ENCODE measurements around the gene MYH9. TPM values are rescaled to one million over a fixed set of nuclear protein-coding genes. Genes with fewer than 3 reads are reported as not detected.
"Not testable (repeated sequence)": the region's sequence is repeated elsewhere in the genome, so short reads cannot be mapped to it uniquely, and the experiment has no call there.

The MYH9 gene
- total RNA-seq, 1 donor from 2014 or later: 282 TPM

DNA sequence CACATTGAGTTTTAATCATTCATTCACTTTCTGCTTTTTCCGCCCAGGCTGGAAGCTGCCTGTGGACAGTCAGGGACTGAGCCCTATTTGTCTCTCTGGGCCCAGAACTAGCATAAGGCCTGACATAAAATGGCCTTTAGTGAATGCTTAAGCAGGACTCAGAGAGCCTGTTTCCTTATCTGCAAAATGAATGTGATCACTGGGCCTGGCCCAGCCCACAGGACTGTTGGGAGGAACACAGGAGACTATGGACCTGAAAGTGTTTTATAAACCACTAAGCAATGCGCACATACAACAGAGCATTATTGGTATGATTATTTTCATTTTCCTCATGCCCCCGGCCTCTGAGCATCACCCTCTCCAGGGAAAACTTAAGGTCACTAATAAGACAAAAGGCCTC is 3.9 kb upstream of the MYH9 start:
- intact Hi-C loops (cut with DNase I): no loop called here
- DNase-seq (ENCODE audit: low spot score): no peak

DNA sequence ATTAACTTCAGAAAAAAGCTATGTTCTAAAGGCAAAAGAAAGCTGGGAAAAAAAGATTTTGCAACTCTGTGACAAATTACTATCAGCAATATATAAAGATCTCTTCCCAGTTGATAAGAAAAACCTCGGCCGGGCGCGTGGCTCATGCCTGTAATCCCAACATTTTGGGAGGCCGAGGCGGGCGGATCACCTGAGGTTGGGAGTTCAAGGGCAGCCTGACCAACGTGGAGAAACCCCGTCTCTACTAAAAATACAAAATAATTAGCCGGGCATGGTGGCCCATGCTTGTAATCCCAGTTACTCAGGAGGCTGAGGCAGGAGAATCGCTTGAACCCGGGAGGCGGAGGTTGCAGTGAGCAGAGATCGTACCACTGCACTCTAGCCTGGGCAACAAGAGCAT is 1.4 kb upstream of the MYH9 start:
- not testable (repeated sequence) for DNase-seq (ENCODE audit: low spot score)
- intact Hi-C loops (cut with DNase I): loop anchor here (2.0 to 10.0 kb wide), 2 partner anchors 62 to 806 kb away; no protein-coding TSS in a partner anchor

DNA sequence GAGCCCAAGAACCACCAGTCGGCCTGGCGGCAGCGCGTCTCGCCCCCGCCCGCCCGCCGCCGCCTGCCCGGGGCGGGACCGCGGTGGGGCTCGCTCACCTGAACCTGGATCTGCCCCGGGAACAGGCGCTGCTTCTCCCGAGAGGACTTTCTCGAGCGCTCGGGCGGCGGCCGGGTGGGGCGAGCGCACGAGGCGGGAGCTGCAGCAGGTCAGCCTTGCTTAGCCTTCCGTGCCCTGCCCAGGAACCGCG is 133 bp downstream of the MYH9 start:
- intact Hi-C loops (cut with DNase I): loop anchor here (2.0 to 10.0 kb wide), 4 partner anchors 55 to 807 kb away; no protein-coding TSS in a partner anchor
- DNase-seq (ENCODE audit: low spot score): no peak

DNA sequence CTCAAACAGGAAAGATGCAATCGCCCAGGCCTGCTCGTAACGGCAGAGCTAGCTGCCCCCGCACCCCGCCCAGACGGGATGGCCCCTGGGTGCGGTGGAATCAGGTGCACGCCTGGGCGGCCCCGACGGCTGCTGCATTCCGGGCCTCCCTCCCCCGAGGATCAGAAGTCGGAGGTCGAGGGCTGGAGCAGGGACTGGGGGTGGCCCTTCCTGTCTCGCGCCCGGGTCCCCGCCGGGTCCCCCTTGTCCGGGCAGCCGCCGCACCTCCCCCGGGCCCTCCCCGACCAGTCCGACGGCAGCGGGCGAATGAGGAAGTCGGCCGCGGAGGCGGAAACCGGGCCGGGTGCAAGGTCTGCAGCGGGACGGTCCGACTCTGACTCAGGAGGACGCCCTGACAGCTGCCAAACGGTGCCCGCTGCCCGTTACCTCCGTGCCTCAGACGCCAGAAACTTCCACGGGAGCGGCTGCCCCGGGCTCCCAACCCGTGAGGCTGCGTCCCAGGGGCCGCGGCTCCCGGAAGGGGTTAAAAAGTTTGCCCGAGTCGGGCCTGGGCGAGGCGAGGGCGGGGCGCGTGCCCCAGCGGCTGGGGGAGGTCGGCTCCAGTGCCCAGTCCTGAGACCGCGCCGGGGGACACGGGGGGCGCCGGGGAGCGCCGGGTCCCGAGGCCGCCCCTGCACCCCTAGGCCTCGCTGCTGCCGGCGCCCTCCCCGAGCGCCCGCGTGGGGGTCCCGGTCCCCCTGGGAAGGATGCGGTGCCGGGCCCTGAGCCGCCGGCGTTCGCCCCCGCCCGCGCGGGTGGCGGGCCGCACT is 663 bp downstream of the MYH9 start:
- peak; percentile 94 for DNase-seq (ENCODE audit: low spot score)

DNA sequence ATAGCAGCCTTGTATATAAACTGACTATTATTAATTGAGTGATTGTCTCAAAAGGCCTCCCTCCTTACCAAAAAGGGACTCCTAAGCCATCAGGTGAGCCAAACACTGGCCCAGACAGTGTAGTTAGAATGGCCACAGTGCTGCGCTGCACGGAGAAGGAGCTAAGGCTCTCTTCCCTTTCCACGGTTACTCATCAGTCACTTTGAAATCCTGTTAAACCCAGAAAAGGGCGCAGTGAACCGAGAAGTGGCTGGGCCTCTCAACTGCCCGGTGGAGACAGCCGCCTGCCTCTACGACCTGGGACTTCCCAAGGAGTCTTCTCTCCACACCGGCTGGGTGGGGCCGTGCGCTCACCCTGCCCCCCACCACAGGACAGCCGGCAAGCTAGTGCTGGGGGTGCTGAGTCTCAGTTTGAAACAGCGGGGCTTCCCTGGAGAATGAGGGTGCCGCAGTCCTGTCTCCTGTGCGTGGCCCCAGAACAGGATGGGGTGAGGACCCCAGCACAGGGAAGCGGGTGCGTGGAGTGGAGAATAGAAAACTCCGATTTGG is 1.3 kb downstream of the MYH9 start:
- DNase-seq (ENCODE audit: low spot score): peak; percentile 84
- intact Hi-C loops (cut with DNase I): loop anchor here (2.0 to 10.0 kb wide), 4 partner anchors 54 to 808 kb away; no protein-coding TSS in a partner anchor

More for the DNA sequence above, 663 bp downstream of the MYH9 start:
- intact Hi-C loops (cut with DNase I): loop anchor here (2.0 to 10.0 kb wide), 4 partner anchors 54 to 808 kb away; no protein-coding TSS in a partner anchor

DNA sequence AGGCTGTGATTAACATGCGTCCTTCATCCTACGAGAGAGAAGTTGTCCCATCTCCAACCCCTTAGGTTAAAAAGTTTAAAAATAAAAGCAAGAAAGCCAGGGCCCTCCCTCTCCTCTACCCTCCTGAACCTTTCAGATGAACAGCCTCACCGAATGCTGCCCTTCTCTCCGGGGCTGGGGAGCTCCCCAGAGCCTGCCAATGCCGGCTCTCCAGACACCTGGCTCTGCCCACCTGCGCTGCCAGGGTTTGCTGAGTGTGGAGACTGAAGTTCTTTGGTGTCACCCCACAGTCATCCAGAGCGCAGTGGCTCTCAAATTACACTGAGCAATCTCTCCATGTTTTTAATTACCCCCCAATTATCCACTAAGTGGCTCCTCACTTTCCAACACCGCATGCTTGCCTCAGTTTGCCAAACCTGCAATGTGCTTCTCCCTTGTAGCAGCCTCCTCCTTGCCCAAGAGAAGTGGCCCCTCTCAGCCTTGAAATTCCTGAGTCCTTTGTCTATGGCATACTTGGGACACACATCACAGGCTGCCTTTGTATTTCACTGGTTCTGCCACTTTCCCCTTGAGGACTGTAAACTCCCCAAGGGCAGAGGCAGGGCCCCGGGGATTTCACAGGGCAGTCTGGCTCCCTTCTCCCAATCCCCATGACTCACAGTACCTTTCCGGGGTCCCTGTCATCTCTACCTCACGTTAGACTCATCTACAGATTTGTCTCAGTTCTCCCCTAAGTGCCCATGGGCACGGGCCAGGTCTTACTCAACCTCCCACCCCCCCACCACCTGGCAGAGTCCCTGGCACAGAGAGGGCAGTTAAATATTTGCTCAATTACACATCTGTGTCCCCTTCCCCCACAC is 2.0 kb downstream of the MYH9 start:
- intact Hi-C loops (cut with DNase I): loop anchor here (2.0 to 10.0 kb wide), 4 partner anchors 53 to 809 kb away; no protein-coding TSS in a partner anchor
- DNase-seq (ENCODE audit: low spot score): no peak

DNA sequence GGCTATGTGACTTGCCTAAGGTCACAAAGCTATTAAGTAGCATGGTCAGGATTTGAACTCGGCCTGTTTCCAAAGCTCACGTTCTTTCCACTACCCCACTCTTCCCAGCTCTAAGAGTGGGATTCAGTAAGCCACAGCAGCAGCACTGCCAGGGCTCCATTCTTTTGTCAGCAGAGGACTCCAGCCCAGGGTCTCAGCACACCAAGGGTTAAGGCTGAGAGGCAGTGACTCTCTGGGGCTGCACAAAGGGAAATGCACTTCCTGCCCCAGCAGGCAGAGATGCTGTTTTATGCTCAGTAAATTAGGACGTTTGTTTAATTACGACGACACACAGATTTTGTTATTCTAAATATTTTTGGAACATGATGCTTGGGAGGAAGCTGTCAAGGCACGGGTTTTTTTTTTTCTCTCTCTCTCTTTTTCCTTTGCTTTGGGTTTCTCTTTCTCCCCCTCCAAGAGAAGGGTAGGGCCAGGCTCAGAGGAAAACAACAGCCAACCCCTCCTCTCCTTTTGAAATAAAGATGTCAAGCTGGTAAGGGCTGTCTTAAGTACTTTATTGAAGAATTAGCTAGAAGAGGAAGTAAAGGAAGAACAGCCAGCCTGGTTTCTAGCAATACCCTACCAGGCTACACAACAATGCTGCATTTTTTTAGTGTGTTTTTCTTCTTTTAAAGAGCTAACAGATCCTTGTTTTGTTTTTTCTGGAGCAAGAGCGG is 2.8 kb downstream of the MYH9 start:
- intact Hi-C loops (cut with DNase I): loop anchor here (10.0 kb wide), 1 partner anchor 810 kb away; no protein-coding TSS in a partner anchor
- DNase-seq (ENCODE audit: low spot score): no peak

DNA sequence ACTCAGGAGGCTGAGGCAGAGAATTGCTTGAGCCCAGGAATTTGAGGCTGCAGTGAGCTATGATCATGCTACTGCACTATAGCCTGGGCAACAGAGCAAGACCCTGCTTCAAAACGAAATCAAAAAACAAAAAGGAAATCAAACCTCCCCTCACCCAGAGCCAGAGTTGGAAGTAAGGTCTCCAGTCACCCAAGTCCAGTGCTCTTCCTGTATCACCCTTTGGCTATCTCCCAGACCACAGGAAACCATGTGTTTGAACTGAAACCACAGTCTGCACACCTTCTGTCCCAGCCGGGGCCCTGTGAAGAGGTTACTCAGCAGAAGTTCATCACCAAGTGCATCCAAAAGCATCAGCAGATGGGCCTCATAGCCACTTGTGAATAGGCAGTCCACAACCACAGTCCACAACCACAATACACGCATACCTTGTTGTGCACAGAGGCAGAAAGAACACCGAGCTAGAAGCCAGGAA is 4.6 kb downstream of the MYH9 start:
- intact Hi-C loops (cut with DNase I): loop anchor here (10.0 kb wide), 1 partner anchor 812 kb away; no protein-coding TSS in a partner anchor
- no peak for DNase-seq (ENCODE audit: low spot score)

DNA sequence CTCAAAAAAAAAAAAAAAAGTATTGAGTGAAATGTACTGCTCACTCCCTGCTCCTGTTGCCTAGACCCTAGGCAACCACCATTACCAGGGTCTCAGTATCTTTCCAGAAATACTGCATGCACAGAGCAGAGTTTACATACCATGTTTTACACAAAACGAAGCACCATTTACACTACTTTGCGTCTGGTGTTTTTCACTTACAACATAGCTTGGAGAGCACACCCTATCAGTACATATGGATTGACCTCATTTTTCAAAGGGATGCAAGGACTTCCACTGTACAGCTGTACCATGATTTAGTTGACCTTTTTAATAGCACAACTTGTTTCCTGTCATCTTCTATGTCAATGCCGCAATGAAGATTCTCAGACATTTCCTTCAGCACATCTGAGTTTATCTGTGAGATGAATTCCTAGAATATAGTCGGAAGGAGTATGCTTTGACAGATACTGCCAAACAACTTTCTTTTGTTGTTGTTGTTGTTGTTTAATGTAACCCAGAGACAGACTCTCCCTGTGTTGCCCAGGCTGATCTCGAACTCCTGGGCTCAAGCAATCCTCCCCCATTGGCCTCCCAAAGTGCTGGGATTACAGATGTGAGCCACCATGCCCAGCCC is 6.1 kb downstream of the MYH9 start:
- intact Hi-C loops (cut with DNase I): loop anchor here (10.0 kb wide), 1 partner anchor 813 kb away; no protein-coding TSS in a partner anchor
- DNase-seq (ENCODE audit: low spot score): no peak

DNA sequence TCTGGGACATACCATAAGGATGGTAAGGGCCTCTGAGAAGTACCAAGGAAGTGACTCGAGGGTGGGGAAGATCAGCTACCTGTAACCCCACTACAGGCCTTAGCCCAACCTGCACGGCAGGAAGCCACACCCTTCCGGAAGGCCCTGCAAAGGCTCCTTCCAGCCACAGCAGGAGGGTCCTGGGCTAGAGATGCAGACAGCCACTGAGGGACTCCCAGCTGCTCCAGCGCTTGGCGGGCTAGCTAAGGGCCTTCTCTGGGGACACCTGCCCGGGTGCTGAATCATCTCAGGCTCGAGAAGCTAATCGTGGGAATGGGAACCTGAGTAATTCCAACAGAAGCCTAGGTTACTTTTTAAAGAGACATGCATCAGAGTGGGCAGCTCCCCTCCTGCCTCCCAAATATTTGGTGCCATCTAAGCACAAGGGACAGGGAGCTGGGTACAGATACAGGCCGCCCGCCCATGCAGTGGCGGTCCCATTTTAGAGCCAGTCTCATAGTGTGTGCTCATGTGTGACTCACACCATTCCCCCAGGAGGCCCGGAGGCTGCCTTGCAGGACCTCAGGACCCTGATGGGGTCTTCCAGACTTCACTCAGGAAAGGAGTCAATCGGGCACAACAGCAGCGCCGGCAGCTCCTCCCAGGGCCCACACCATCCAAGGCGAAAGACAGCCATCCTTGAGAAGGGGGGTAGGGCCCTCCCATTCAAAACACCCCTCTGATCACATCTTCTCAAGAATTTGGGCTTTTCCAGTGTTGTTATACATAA is 8.0 kb downstream of the MYH9 start:
- no peak for DNase-seq (ENCODE audit: low spot score)

DNA sequence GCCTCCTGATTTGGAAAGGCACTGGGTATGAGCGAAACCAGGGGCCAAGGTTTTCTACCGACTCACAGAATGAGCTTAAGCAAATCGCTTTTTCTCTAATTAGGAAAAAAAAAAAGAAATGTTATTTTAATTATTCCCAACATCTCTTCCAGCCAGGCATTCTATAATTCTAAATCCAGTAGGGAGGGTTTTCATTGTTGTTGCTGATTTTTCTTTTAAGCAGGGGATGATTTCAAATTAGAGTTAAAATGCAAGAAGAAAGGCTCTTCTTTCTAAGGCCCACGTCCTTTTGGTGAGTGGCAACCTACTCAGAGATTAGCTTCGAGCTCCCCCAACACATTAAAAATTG is 8.9 kb downstream of the MYH9 start:
- intact Hi-C loops (cut with DNase I): no loop called here
- DNase-seq (ENCODE audit: low spot score): no peak

More for the DNA sequence above, 8.0 kb downstream of the MYH9 start:
- intact Hi-C loops (cut with DNase I): loop anchor here (10.0 kb wide), 1 partner anchor 815 kb away; no protein-coding TSS in a partner anchor

DNA sequence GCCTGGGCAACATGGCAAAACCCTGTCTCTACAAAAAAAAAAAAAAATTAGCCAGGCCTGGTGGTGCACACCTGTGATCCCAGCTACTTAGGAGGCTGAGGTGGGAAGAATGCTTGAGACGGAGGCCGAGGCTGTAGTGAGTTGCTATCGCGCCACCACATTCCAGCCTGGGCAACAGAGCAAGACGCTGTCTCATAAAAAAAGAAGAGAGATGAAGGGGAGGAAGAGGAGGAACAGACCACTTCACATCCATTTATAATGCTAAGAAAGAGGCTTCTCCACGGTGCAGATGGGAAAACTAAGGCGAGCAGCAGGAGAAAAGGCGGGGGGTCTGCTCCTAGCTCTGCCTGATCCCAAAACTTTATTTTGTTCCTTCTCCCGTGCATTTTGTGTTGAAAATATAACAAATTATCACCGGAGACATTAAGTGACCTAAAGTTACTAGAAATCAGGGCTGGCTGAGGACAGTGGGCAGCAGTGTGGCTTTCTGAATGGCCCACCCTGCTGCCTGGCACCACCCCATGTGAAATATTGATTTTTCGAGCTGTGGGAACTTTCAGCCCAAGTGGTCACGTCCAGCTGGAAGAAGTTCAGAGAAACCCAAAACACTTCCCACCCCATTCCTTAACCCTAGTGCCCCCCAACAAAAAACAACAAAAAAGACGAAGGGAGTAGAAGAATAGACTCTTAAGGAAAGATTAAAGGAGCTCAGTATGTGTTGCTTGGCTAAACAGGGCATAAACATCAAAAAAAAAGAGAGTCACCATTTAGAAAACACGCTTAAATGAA is 9.5 kb downstream of the MYH9 start:
- DNase-seq (ENCODE audit: low spot score): no peak
- intact Hi-C loops (cut with DNase I): no loop called here

DNA sequence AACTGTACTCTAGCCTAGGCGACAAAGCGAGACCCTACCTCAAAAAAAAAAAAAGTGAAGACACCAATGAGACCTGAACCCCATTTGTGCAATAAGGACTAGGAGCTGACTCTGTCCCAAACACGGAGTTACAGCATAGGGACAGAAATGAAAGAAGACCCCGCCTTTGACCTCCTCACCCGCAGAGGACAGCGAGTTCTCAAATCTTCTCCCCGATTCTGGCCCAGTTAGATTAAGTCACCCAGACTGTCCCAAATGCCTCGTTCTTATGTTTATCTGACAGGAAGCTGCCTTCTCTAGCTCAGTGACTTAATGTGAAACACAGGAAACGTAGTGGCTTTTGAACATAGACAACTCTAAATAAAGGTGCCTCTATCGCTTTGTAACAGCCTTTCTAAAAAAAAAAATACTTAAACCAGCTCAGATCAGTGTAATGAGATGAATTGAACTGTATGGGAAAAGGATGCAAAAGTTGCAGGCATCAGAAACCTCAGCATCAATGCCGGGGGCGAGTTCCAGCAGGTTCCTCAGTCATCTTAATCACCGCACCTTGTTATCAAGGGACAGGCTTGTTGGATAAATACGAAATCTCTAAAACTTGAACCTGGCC is 10.6 kb downstream of the MYH9 start:
- intact Hi-C loops (cut with DNase I): no loop called here
- DNase-seq (ENCODE audit: low spot score): no peak

DNA sequence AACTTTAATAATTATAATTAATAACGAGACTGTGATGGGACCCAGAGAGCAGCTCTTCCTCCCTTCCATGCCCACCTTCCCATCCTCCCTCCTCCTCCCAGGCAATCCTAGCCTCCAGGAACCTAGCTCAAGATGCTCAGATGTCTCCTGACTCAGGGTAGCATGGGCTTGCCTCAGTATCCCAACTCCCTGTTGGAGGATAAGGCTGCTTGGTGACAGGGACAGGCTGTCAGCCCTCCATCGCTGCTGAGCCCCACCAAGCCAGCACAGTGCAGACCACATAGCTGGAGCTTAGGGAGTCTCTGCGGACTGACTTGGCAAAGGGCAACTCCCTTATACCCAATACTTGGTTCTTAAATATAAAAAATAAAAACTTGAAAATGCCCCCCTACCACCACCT is 11.5 kb downstream of the MYH9 start:
- DNase-seq (ENCODE audit: low spot score): no peak
- intact Hi-C loops (cut with DNase I): no loop called here

DNA sequence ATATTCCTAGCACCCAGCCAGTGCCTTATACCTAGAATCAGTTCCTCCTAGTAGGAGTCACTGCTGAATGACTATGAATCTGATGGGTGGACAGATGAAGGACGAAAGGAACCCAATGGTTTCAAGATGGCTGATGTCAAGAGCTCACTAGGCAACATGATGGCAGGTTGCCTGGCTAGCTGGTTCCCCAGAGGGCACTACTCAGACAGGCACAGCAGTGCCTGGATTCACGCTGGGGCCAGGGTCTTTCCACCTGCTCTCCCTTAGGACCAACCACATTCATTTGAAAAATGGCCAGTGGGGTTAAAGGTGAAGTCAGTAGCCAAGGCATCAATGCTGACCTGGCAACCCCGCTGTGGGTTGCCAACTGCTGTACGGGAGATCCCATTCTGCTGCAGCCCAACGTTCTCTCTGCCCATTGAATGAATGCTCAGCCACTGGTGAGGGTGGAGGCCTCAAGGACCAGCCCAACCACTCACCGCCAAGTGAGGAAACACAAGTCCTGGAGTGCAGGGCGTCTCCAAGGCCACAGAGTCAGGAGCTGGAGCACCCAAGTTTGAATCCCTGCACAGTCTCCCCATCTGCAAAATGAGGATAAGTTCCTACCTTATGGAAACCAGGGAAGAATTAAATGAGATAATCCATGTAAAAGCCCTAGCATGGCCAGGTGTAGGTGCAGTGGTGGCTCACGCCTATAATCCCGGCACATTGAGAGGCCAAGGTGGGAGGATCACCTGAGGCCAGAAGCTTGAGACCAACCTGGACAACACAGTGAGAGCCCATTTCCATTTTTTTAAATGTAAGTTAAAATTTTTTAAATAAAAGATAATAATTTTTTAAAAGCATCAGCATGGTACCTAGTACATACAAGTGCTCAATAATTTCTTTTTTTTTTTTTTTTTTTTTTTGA is 12.4 kb downstream of the MYH9 start:
- no peak for DNase-seq (ENCODE audit: low spot score)
- intact Hi-C loops (cut with DNase I): no loop called here

DNA sequence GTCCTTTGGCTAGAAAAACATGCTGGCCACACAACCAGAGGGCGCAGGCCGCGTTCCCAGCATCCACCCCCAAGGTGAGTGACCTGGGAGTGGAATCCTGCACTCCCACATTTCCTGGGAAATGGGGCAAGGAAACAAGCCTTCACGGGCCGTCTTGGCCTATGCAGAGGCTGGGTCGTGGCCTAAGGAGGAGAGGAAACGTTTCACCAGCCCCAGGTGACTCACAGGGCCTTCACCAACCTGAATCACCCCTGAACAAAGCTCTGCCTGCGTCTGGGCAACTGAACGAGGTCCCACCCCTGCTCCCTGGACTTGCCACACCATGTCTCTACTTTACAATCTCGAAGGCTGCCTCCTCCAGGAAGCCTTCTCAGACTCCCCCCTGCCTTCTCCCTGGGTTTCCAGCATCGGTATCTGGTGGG is 13.2 kb downstream of the MYH9 start:
- DNase-seq (ENCODE audit: low spot score): no peak
- intact Hi-C loops (cut with DNase I): no loop called here

Measured in cardiac septum (tissue), 1 donor.